ENCODE results near the gene KBTBD4.

DNA sequence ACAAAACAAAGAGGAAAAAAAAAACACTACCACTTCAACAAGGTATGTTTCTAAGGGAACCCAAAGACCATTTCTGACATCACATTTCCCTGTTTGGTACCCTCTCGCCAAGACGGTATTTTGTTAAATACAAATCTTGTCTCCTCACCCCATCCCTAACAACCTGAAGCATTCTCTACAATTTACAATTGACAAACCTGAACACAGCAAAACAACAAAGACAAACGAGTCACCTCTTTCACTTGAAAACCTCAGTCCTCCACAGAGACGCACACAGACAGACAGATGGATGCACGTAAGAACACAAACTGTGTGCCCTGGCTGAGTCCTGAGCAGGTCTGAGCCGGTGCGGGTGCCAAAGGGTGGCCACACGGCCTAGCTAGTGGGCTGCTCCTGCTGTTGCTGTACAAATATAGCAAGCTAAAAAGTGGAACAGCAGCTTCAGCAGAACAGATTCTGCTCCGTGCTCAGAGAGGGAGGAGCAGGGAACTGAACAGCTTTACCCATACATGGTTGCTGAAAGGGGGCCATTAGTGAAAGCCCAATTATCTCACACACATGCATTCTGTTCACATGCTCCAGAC lies 54.4 kb downstream of the KBTBD4 start:
- TF ChIP-seq POLR2A (IDR thresholded peaks at IDR 0.05) (no peak), POLR2AphosphoS5 (IDR thresholded peaks at IDR 0.05) (peak; percentile 29 to 85 (median 58))
- TF ChIP-seq, protein P1, sequence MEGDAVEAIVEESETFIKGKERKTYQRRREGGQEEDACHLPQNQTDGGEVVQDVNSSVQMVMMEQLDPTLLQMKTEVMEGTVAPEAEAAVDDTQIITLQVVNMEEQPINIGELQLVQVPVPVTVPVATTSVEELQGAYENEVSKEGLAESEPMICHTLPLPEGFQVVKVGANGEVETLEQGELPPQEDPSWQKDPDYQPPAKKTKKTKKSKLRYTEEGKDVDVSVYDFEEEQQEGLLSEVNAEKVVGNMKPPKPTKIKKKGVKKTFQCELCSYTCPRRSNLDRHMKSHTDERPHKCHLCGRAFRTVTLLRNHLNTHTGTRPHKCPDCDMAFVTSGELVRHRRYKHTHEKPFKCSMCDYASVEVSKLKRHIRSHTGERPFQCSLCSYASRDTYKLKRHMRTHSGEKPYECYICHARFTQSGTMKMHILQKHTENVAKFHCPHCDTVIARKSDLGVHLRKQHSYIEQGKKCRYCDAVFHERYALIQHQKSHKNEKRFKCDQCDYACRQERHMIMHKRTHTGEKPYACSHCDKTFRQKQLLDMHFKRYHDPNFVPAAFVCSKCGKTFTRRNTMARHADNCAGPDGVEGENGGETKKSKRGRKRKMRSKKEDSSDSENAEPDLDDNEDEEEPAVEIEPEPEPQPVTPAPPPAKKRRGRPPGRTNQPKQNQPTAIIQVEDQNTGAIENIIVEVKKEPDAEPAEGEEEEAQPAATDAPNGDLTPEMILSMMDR (IDR thresholded peaks at IDR 0.05) = no peak

All from sigmoid colon (tissue), 4 donors.